ENCODE measurements around the gene UBE2G1. TPM values are rescaled to one million over a fixed set of nuclear protein-coding genes. Genes with fewer than 3 reads are reported as not detected.

The UBE2G1 gene
- polyA plus RNA-seq, 1 donor (not counting 4 experiments of a cell fraction or from before 2014, with no cell fraction given): 86.2 TPM

DNA sequence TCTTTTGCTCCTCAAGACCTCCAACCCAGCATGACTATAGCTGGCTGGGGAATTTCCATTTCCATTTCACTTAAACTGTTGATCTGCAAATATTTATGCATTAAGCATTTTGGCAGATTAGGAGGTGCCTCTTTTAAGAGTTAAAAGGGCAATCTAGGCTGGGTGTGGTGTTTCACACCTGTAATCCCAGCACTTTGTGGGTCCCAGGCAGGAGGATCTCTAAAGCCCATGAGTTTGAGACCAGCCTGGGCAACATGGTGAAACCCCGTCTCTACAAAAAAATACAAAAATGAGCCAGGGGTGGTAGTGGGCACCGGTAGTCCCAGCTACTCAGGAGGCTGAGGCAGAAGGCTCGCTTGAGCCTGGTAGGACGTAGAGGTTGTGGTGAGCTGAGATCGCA is 119.8 kb downstream of the UBE2G1 start:
- dilution Hi-C loops (cut with MboI; ENCODE audit: extremely low pct_ligation_motif_present, low sequenced_read_pairs): no loop called here
- no peak for TF ChIP-seq CTCF (optimal IDR thresholded peaks at IDR 0.05 in 1 of 3, IDR thresholded peaks at IDR 0.05 in 1 of 3, conservative IDR thresholded peaks at IDR 0.05 in 1 of 3; ENCODE audit: extremely low read depth in 1 of 3, insufficient read depth in 2 of 3, low read length in 3 of 3)
- H3K4me3 ChIP-seq (ENCODE audit: control insufficient read depth in 2 of 3, extremely low read depth in 1 of 3, insufficient read depth in 2 of 3, low read depth in 1 of 3, low read length in 3 of 3): no peak overlapping the region

GRCh38 chr17:4241535-4241934 is 124.9 kb downstream of the UBE2G1 start:
- H3K4me2 ChIP-seq (ENCODE audit: control insufficient read depth, extremely low read depth, insufficient read depth, low read depth, low read length): no peak overlapping the region
- H4K20me1 ChIP-seq (ENCODE audit: control insufficient read depth, extremely low read depth, insufficient read depth, low read length): no peaks in the 10 kb centered on the region
- FAIRE-seq (no peak), DNase-seq (ENCODE audit: low read depth, low spot score) (no peak)
- H3K9ac ChIP-seq (ENCODE audit: control insufficient read depth, extremely low read depth, insufficient read depth, low read length): no peak overlapping the region
- peaks cover under 1% of the 10 kb centered on the region for H3K4me1 ChIP-seq (ENCODE audit: control insufficient read depth, extremely low read depth, insufficient read depth, low read length)
- H3K79me2 ChIP-seq (ENCODE audit: control insufficient read depth, insufficient read depth, low read length): peaks cover 41% of the 10 kb centered on the region
- no peaks in the 10 kb centered on the region for H3K9me1 ChIP-seq (ENCODE audit: control insufficient read depth, extremely low read depth, insufficient read depth, low read length)
- H3K9me3 ChIP-seq (ENCODE audit: control insufficient read depth, low read depth, low read length): no peaks in the 10 kb centered on the region
- H2AFZ ChIP-seq (ENCODE audit: control insufficient read depth, low read length): no peak overlapping the region
- TF ChIP-seq EZH2 (IDR thresholded peaks at IDR 0.05; ENCODE audit: low read length) (no peak), CTCF (optimal IDR thresholded peaks at IDR 0.05 in 1 of 3, IDR thresholded peaks at IDR 0.05 in 1 of 3, conservative IDR thresholded peaks at IDR 0.05 in 1 of 3; ENCODE audit: extremely low read depth in 1 of 3, insufficient read depth in 2 of 3, low read length in 3 of 3) (no peak)
- H3K36me3 ChIP-seq (ENCODE audit: control insufficient read depth in 2 of 2, extremely low read depth in 1 of 2, insufficient read depth in 2 of 2, low read length in 2 of 2): peaks cover 5 to 19% of the 10 kb centered on the region in 2 experiments
- no peaks in the 10 kb centered on the region for H3K27me3 ChIP-seq (ENCODE audit: control insufficient read depth, extremely low read depth, insufficient read depth, low read length)
- H3K27ac ChIP-seq (ENCODE audit: control insufficient read depth, insufficient read depth, low read length): no peak overlapping the region
- dilution Hi-C loops (cut with MboI; ENCODE audit: extremely low pct_ligation_motif_present, low sequenced_read_pairs): no loop called here
- no peak overlapping the region for H3K4me3 ChIP-seq (ENCODE audit: control insufficient read depth in 2 of 3, extremely low read depth in 1 of 3, insufficient read depth in 2 of 3, low read depth in 1 of 3, low read length in 3 of 3)

More for the DNA sequence above, 119.8 kb downstream of the UBE2G1 start:
- Histone ChIP-seq H3K36me3 (ENCODE audit: control insufficient read depth in 2 of 2, extremely low read depth in 1 of 2, insufficient read depth in 2 of 2, low read length in 2 of 2) (peaks cover 0 to 11% of the 10 kb centered on the region in 2 experiments), H3K4me2 (ENCODE audit: control insufficient read depth, extremely low read depth, insufficient read depth, low read depth, low read length) (no peak overlapping the region), H3K27ac (ENCODE audit: control insufficient read depth, insufficient read depth, low read length) (peak overlapping the region; percentile 96), H3K9me1 (ENCODE audit: control insufficient read depth, extremely low read depth, insufficient read depth, low read length) (peaks cover 2% of the 10 kb centered on the region), H4K20me1 (ENCODE audit: control insufficient read depth, extremely low read depth, insufficient read depth, low read length) (peaks cover 6% of the 10 kb centered on the region), H3K4me1 (ENCODE audit: control insufficient read depth, extremely low read depth, insufficient read depth, low read length) (peaks cover 29% of the 10 kb centered on the region), H3K27me3 (ENCODE audit: control insufficient read depth, extremely low read depth, insufficient read depth, low read length) (no peaks in the 10 kb centered on the region), H2AFZ (ENCODE audit: control insufficient read depth, low read length) (no peak overlapping the region), H3K9me3 (ENCODE audit: control insufficient read depth, low read depth, low read length) (no peaks in the 10 kb centered on the region), H3K9ac (ENCODE audit: control insufficient read depth, extremely low read depth, insufficient read depth, low read length) (no peak overlapping the region), H3K79me2 (ENCODE audit: control insufficient read depth, insufficient read depth, low read length) (peaks cover 70% of the 10 kb centered on the region)
- DNase-seq (ENCODE audit: low read depth, low spot score) (no peak), FAIRE-seq (no peak)
